HepG2 (cell line): ENCODE data around the gene UACA. TPM values are rescaled to one million over a fixed set of nuclear protein-coding genes. Genes with fewer than 3 reads are reported as not detected.

Experiments
- ATAC-seq: fragments of 200-7000 bp; cut with Tn5 transposase; 3 replicates; pipeline ENCODE4 v1.9.1; 2020; ENCODE audit warnings: mild to moderate bottlenecking, moderate library complexity
- BruUV-seq: library from RNA; stranded (reverse); fragments of 400-500 nt; replicated peaks from 2 replicates; lab custom pipeline; 2021; lab: Mats Ljungman, UMichigan
- CTCF ChIA-PET: fragments of 300-600 bp; formaldehyde crosslinking; extraction: SDS; loops from one replicate; lab custom pipeline; 2021; ENCODE audit warnings: low total read pairs, inconsistent platforms, low intra/inter-chr PET ratio; lab: Yijun Ruan, JAX
- POLR2A ChIA-PET: fragments of 350-600 bp; sonication (Branson Sonifier 250); formaldehyde crosslinking; loops from one replicate; lab custom pipeline; 2020; ENCODE audit warnings: antibody characterized with exemption, inconsistent platforms; lab: Yijun Ruan, JAX
- DNase-seq: peaks from one replicate; pipeline ENCODE4 v3.0.0-alpha.2; 2015; ENCODE audit warnings: low spot score
- FAIRE-seq: peaks from 3 replicates; lab custom pipeline; 2011; peaks lifted over from hg19 to GRCh38; lab: Jason Lieb, UNC
- H2AFZ ChIP-seq: one replicate; pipeline ENCODE4 v1.6.1; 2011; ENCODE audit warnings: low read length, inconsistent platforms
- H3K27ac ChIP-seq: fragments of 300-600 bp; 3 replicates; pipeline ENCODE4 v1.8.0; 2011; ENCODE audit warnings: mixed run types, mild to moderate bottlenecking, mixed read lengths, low read length, inconsistent platforms; ENCODE audit not compliant: insufficient read depth; ENCODE audit errors: extremely low read length
- H3K27me3 ChIP-seq, 2 experiments: fragments of 200-600 bp in 1 of 2; 2 replicates in 1 of 2; 3 replicates in 1 of 2; pipeline versions ENCODE4 v1.6.0 to v1.8.0; 2011; ENCODE audit warnings: low read length in 2 of 2, mild to moderate bottlenecking in 2 of 2, moderate library complexity in 2 of 2, inconsistent platforms in 1 of 2; ENCODE audit not compliant: insufficient read depth in 2 of 2, control insufficient read depth in 1 of 2
- H3K36me3 ChIP-seq, 2 experiments: fragments of 200-600 bp in 1 of 2; replicated peaks in 1 of 2; 2 replicates in 1 of 2; 3 replicates in 1 of 2; pipeline versions ENCODE4 v1.5.1 to v1.8.0; 2011; ENCODE audit warnings: low read length in 2 of 2, inconsistent platforms in 1 of 2; ENCODE audit not compliant: insufficient read depth in 2 of 2, control insufficient read depth in 1 of 2
- H3K4me1 ChIP-seq: 2 replicates; pipeline ENCODE4 v1.5.1; 2012; ENCODE audit warnings: low read length, inconsistent platforms; ENCODE audit not compliant: insufficient read depth
- H3K4me2 ChIP-seq: 2 replicates; pipeline ENCODE4 v1.6.0; 2011; ENCODE audit warnings: low read depth, low read length, inconsistent platforms
- H3K4me3 ChIP-seq, 3 experiments: fragments of 200-600 bp in 1 of 3; sonication (generic), shearing (Covaris generic) in 1 of 3; replicated peaks in 1 of 3; 2 replicates each; pipeline ENCODE4 v1.5.1; 2011 to 2016; ENCODE audit warnings: low read length in 3 of 3, inconsistent platforms in 2 of 3, low read depth in 2 of 3, mild to moderate bottlenecking in 2 of 3, control low read depth in 1 of 3, mixed read lengths in 1 of 3; ENCODE audit not compliant: insufficient read depth in 1 of 3
- H3K79me2 ChIP-seq: one replicate; pipeline ENCODE4 v1.6.1; 2011; ENCODE audit warnings: low read length, inconsistent platforms; ENCODE audit not compliant: insufficient read depth
- H3K9ac ChIP-seq: 2 replicates; pipeline ENCODE4 v1.6.0; 2011; ENCODE audit warnings: mild to moderate bottlenecking, low read depth, low read length, inconsistent platforms; ENCODE audit not compliant: insufficient read depth
- H3K9me3 ChIP-seq: 2 replicates; pipeline ENCODE4 v1.5.1; 2012; ENCODE audit warnings: mild to moderate bottlenecking, low read length
- H4K20me1 ChIP-seq: 2 replicates; pipeline ENCODE4 v1.6.0; 2011; ENCODE audit warnings: inconsistent platforms, mild to moderate bottlenecking, low read length, moderate library complexity; ENCODE audit not compliant: insufficient read depth
- CREB1 ChIP-seq, 2 experiments: fragments of 450-650 bp in 1 of 2; IDR thresholded peaks; 2 replicates each; pipeline ENCODE4 v1.6.1; 2016 to 2017; ENCODE audit warnings: control low read depth in 1 of 2, mild to moderate bottlenecking in 1 of 2, missing compliant biosample characterization in 1 of 2, missing genetic modification characterization in 1 of 2
- KDM5B ChIP-seq: sonication (generic); formaldehyde crosslinking; IDR thresholded peaks from 2 replicates; pipeline ENCODE4 v1.4.0; 2020; ENCODE audit warnings: missing genetic modification reagents, mild to moderate bottlenecking, borderline replicate concordance
- NR2F2 ChIP-seq: IDR thresholded peaks from 2 replicates; pipeline ENCODE4 v1.6.1; 2012; ENCODE audit warnings: low read depth, inconsistent platforms, borderline replicate concordance
- TERF1 ChIP-seq: sonication (generic); formaldehyde crosslinking; IDR thresholded peaks from 2 replicates; pipeline ENCODE4 v1.8.0; 2022; ENCODE audit warnings: mild to moderate bottlenecking, missing genetic modification reagents, moderate library complexity
- ZBTB40 ChIP-seq, 2 experiments: fragments of 450-650 bp in 1 of 2; sonication (generic) in 1 of 2; formaldehyde crosslinking in 1 of 2; IDR thresholded peaks; 2 replicates each; pipeline versions ENCODE4 v1.6.1 to v1.8.0; 2016 to 2022; ENCODE audit warnings: antibody characterized with exemption in 1 of 2, mild to moderate bottlenecking in 1 of 2, missing genetic modification reagents in 1 of 2
- ZNF24 ChIP-seq: fragments of 450-650 bp; IDR thresholded peaks from 2 replicates; pipeline ENCODE4 v1.6.1; 2017; ENCODE audit warnings: antibody characterized with exemption, mild to moderate bottlenecking
- ZNF704 ChIP-seq: sonication (generic); formaldehyde crosslinking; IDR thresholded peaks from 2 replicates; pipeline ENCODE4 v1.8.1; 2023; ENCODE audit warnings: mild to moderate bottlenecking, inconsistent platforms, moderate library complexity, missing genetic modification reagents, borderline replicate concordance
- WGBS: methylation state at CpG from one replicate; pipeline ENCODE4 v1.1.6; 2017; ENCODE audit warnings: low lambda C conversion rate; 5-methylcytosine and 5-hydroxymethylcytosine counted together
- in situ Hi-C: cut with HindIII; loops from 2 replicates; pipeline ENCODE4 v1.10.0; 2017; ENCODE audit warnings: low pct_unique_long_range_greater_than_20kb; ENCODE audit not compliant: extremely low pct_ligation_motif_present
- intact Hi-C: fragments of 100-400 bp; cut with micrococcal nuclease; formaldehyde crosslinking; loops from one replicate; pipeline ENCODE4 v1.10.0; 2022; ENCODE audit not compliant: unreplicated experiment
- polyA plus RNA-seq, 8 experiments: library from polyadenylated mRNA; depleted of rRNA in 3 of 8; stranded (reverse) in 7 of 8; unstranded in 1 of 8; fragments of >200 nt; fragmentation: Illumina TruSeq in 4 of 8; extraction: Trizol in 4 of 8; gene quantifications; 2 replicates each; pipeline versions ENCODE4 v1.2.1 to v1.2.3, GENCODE V29; 2011 to 2016; ENCODE audit warnings: low read depth in 4 of 8, missing spikeins in 1 of 8, mixed read lengths in 1 of 8; ENCODE audit not compliant: insufficient read depth in 1 of 8
- total RNA-seq, 5 experiments: library from RNA; depleted of rRNA; stranded (reverse); fragments of >200 nt; fragmentation: Illumina TruSeq; extraction: Trizol; gene quantifications; 2 replicates each; pipeline ENCODE4 v1.2.3, GENCODE V29; 2016; ENCODE audit warnings: low read depth in 1 of 5
- TF ChIP-seq, protein P1 (sequence below): sonication (generic); formaldehyde crosslinking; IDR thresholded peaks from 2 replicates; pipeline ENCODE4 v1.5.0; 2020; ENCODE audit warnings: missing genetic modification reagents

The UACA gene
- total and polyA plus RNA-seq, 2 of the 13 experiments (the other 11 are each of a cell fraction or from before 2014, with no cell fraction given) = 17.8 to 39.2 TPM

DNA sequence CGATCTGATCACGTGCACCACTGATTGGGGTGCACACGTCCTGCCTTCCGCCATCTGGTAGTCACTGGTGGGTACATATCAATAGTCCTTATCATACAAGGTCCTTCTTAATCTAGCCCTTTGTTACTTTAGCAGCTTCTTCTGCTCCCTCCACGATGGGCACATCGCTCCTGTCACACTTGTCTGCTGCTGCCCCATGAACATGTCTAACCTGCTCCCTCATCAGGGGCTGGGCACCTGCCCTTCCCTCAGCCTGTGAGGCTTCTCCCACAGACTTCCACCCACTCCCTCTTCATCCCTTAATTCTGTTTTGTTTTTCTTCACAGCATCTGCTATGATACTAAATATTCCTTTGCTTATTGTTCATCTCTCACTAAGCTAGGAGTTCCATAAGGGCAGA is 82.5 kb downstream of the UACA start:
- H3K4me3 ChIP-seq = no peak overlapping the region
- ChIA-PET CTCF (interaction anchor here (1.8 to 2.5 kb wide), 2 partner anchors 42 to 131 kb away, joined by 7 to 17 read pairs; no protein-coding TSS in a partner anchor), POLR2A (no interaction called here)
- H3K4me1 ChIP-seq = no peaks in the 10 kb centered on the region
- no peaks in the 10 kb centered on the region for H3K79me2 ChIP-seq
- no peak overlapping the region for H3K4me2 ChIP-seq
- ATAC-seq = no peak
- no peak overlapping the region for H2AFZ ChIP-seq
- intact Hi-C loops (no loop called here), in situ Hi-C loops (loop anchor here (5.0 kb wide), 1 partner anchor 126 kb away; no protein-coding TSS in a partner anchor)
- FAIRE-seq = no peak
- no TSS peak for BruUV-seq
- peaks cover 2 to 4% of the 10 kb centered on the region in 2 experiments; a peak in 2 of 5 replicates for H3K36me3 ChIP-seq
- H4K20me1 ChIP-seq = no peaks in the 10 kb centered on the region
- no peaks in the 10 kb centered on the region for H3K9me3 ChIP-seq
- H3K27me3 ChIP-seq = no peaks in the 10 kb centered on the region
- WGBS = 93% methylated on average over 6 of the region's 6 CpGs
- no peak for TF ChIP-seq TERF1
- TF ChIP-seq, protein P1, sequence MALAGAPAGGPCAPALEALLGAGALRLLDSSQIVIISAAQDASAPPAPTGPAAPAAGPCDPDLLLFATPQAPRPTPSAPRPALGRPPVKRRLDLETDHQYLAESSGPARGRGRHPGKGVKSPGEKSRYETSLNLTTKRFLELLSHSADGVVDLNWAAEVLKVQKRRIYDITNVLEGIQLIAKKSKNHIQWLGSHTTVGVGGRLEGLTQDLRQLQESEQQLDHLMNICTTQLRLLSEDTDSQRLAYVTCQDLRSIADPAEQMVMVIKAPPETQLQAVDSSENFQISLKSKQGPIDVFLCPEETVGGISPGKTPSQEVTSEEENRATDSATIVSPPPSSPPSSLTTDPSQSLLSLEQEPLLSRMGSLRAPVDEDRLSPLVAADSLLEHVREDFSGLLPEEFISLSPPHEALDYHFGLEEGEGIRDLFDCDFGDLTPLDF = no peak
- TF ChIP-seq KDM5B (CRISPR knock-in tag) = no peak
- no peak for TF ChIP-seq NR2F2
- no peak for TF ChIP-seq ZBTB40 (IDR thresholded peaks at IDR 0.05)
- TF ChIP-seq ZBTB40 (CRISPR knock-in tag; IDR thresholded peaks at IDR 0.05) = no peak
- no peak for TF ChIP-seq CREB1 (IDR thresholded peaks at IDR 0.05)
- TF ChIP-seq CREB1 (CRISPR knock-in tag; IDR thresholded peaks at IDR 0.05) = no peak
- no peak for TF ChIP-seq ZNF24
- TF ChIP-seq ZNF704 (CRISPR knock-in tag) = no peak
- no peak for DNase-seq
- no peak overlapping the region for H3K27ac ChIP-seq
- H3K9ac ChIP-seq = no peak overlapping the region
